Transverse colon (tissue), 4 donors: ENCODE measurements around the gene HOXD3. TPM values are rescaled to one million over a fixed set of nuclear protein-coding genes. Genes with fewer than 3 reads are reported as not detected.

Experiments
- DNase-seq: peaks from one replicate; pipeline ENCODE4 v3.0.0-alpha.2; 2019
- H3K27ac ChIP-seq, 4 donors: fragments of 200-600 bp; sonication (generic); 2 replicates each; pipeline ENCODE4 v1.5.1; 2016 to 2018; ENCODE audit warnings: inconsistent platforms in 4 of 4
- H3K27me3 ChIP-seq: fragments of 200-600 bp; sonication (generic); 2 replicates; pipeline ENCODE4 v1.5.1; 2017; ENCODE audit warnings: inconsistent platforms
- H3K36me3 ChIP-seq, 4 donors: fragments of 200-600 bp; sonication (generic); 2 replicates each; pipeline ENCODE4 v1.5.1; 2017 to 2019; ENCODE audit warnings: inconsistent platforms in 4 of 4
- H3K4me1 ChIP-seq, 4 donors: fragments of 200-600 bp; sonication (generic); 2 replicates each; pipeline ENCODE4 v1.5.1; 2017 to 2020; ENCODE audit warnings: inconsistent platforms in 4 of 4
- H3K4me3 ChIP-seq, 4 donors: fragments of 200-600 bp; sonication (generic); 1 replicate in 1 of 4; 2 replicates in 3 of 4; pipeline versions ENCODE4 v1.5.1 to v1.6.1; 2017 to 2019; ENCODE audit warnings: inconsistent platforms in 4 of 4
- H3K9me3 ChIP-seq, 2 donors: fragments of 200-600 bp; sonication (generic); 2 replicates each; pipeline ENCODE4 v1.5.1; 2017 to 2019; ENCODE audit warnings: inconsistent platforms in 2 of 2
- EP300 ChIP-seq: sonication (generic); formaldehyde crosslinking; IDR thresholded peaks from one replicate; pipeline ENCODE4 v1.6.1; 2017; ENCODE audit warnings: antibody characterized with exemption, low read depth
- POLR2A ChIP-seq: fragments of 450-650 bp; IDR thresholded peaks from one replicate; pipeline ENCODE4 v1.6.1; 2016; ENCODE audit warnings: antibody characterized with exemption, mild to moderate bottlenecking, moderate library complexity
- POLR2AphosphoS5 ChIP-seq, 3 donors: sonication (generic); formaldehyde crosslinking; IDR thresholded peaks; one replicate each; pipeline ENCODE4 v1.6.1; 2016; ENCODE audit warnings: antibody characterized with exemption in 3 of 3
- WGBS, 2 donors: methylation state at CpG; one replicate each; pipeline ENCODE4 v1.1.5; 2018; ENCODE audit warnings: low coverage in 1 of 2; 5-methylcytosine and 5-hydroxymethylcytosine counted together
- in situ Hi-C, 4 donors: fragments of 200-750 bp; cut with MboI; loops; one replicate each; pipeline versions ENCODE4 v1.15.0 to v1.15.1; 2017; ENCODE audit warnings: low sequenced_read_pairs in 3 of 4, low pct_ligation_motif_present in 1 of 4, low pct_unique_long_range_greater_than_20kb in 1 of 4
- intact Hi-C: fragments of 100-400 bp; cut with DNase I; formaldehyde crosslinking; loops from one replicate; pipeline ENCODE4 v1.15.1; 2023; ENCODE audit warnings: low total_unique reads
- total RNA-seq, 4 donors: library from RNA; depleted of rRNA; stranded (reverse); fragments of >200 nt; gene quantifications; one replicate each; pipeline ENCODE4 v1.1.0, GENCODE V29; 2016
- TF ChIP-seq, protein P1 (sequence below), 5 experiments: fragments of 200-600 bp in 3 of 5; fragments of 450-650 bp in 2 of 5; sonication (generic) in 3 of 5; IDR thresholded peaks; 1 replicate in 2 of 5; 2 replicates in 3 of 5; pipeline ENCODE4 v1.5.1; 2016 to 2017; ENCODE audit warnings: antibody characterized with exemption in 5 of 5, inconsistent platforms in 3 of 5, mild to moderate bottlenecking in 2 of 5, moderate library complexity in 1 of 5

Gene HOXD3
- total RNA-seq, 4 donors from 2014 or later = 2.0 to 15.7 (median 7.6) TPM; not detected in 1

- H3K4me3 ChIP-seq = no peak overlapping the region
- DNase-seq = no peak
- H3K36me3 ChIP-seq = no peaks in the 10 kb centered on the region
- H3K4me1 ChIP-seq = peaks cover 0 to 4% (median 1%) of the 10 kb centered on the region in 4 donors
- no peaks in the 10 kb centered on the region for H3K9me3 ChIP-seq
- TF ChIP-seq, protein P1, sequence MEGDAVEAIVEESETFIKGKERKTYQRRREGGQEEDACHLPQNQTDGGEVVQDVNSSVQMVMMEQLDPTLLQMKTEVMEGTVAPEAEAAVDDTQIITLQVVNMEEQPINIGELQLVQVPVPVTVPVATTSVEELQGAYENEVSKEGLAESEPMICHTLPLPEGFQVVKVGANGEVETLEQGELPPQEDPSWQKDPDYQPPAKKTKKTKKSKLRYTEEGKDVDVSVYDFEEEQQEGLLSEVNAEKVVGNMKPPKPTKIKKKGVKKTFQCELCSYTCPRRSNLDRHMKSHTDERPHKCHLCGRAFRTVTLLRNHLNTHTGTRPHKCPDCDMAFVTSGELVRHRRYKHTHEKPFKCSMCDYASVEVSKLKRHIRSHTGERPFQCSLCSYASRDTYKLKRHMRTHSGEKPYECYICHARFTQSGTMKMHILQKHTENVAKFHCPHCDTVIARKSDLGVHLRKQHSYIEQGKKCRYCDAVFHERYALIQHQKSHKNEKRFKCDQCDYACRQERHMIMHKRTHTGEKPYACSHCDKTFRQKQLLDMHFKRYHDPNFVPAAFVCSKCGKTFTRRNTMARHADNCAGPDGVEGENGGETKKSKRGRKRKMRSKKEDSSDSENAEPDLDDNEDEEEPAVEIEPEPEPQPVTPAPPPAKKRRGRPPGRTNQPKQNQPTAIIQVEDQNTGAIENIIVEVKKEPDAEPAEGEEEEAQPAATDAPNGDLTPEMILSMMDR (IDR thresholded peaks at IDR 0.05) = no peak
- TF ChIP-seq EP300 (no peak), POLR2AphosphoS5 (IDR thresholded peaks at IDR 0.05) (no peak), POLR2A (no peak)
- H3K27me3 ChIP-seq = peaks cover 5% of the 10 kb centered on the region
- H3K27ac ChIP-seq = no peak overlapping the region
- in situ Hi-C loops = no loop called here
- intact Hi-C loops = no loop called here
These were observed 42.8 kb downstream of the HOXD3 start for GRCh38 chr2:176199902-176200301.

DNA sequence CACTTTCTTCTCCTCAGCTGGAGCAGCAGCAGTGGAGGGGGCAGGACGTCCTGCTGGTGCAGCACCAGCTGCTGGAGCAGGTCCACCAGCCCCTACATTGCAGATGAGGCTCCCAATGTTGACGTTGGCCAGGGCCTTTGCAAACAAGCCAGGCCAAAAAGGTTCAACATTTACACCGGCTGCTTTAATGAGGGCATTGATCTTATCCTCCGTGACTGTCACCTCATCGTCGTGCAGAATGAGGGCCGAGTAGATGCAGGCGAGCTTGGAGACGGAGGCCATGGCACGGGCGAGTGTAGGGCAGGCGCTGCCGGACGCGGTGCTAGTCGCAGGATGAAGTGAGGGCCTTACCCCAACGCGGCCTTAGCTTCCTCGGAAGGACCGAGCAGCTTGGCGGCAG, 43.9 kb downstream of the HOXD3 start:
- H3K4me1 ChIP-seq = peaks cover 0 to 4% (median 1%) of the 10 kb centered on the region in 4 donors
- no peaks in the 10 kb centered on the region for H3K9me3 ChIP-seq
- WGBS, 2 donors = 85 to 88% methylated on average over 11 to 21 of the region's 21 CpGs
- peaks cover 5% of the 10 kb centered on the region for H3K27me3 ChIP-seq
- intact Hi-C loops (no loop called here), in situ Hi-C loops (no loop called here)
- TF ChIP-seq, protein P1 (IDR thresholded peaks at IDR 0.05) = no peak
- no peak for TF ChIP-seq EP300
- no peak for TF ChIP-seq POLR2AphosphoS5 (IDR thresholded peaks at IDR 0.05)
- no peak for TF ChIP-seq POLR2A
- H3K27ac ChIP-seq = no peak overlapping the region
- no peak overlapping the region for H3K4me3 ChIP-seq
- H3K36me3 ChIP-seq = no peaks in the 10 kb centered on the region
- no peak for DNase-seq

DNA sequence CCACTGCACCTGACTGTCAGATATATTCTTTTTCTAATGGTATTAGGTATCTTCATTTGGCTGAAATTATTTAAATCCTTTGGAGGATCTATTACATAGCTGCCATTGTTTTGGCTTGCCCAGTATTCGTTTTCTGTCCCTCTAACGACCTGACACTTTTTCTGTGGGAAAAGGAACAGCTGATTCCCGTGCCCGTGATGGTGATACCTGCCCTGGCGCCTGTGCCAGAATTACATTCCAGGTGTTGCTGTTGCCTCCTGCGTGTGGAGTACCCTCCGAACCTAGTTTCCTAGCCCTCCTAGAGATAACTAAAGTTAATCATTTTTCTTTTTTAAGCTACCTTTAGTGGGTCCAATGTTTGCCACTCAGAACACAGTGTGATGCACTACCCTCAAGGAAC, 45.4 kb downstream of the HOXD3 start:
- in situ Hi-C loops = no loop called here
- Histone ChIP-seq H3K9me3 (no peaks in the 10 kb centered on the region), H3K27me3 (no peaks in the 10 kb centered on the region), H3K4me1 (peaks cover 0 to 4% (median 1%) of the 10 kb centered on the region in 4 donors), H3K36me3 (no peaks in the 10 kb centered on the region), H3K27ac (no peak overlapping the region), H3K4me3 (no peak overlapping the region)
- DNase-seq = no peak
- intact Hi-C loops = no loop called here
- TF ChIP-seq, protein P1 (IDR thresholded peaks at IDR 0.05) = no peak
- TF ChIP-seq POLR2A (no peak), EP300 (no peak)
- 82 to 88% methylated on average over 4 to 7 of the region's 7 CpGs for WGBS, 2 donors

DNA sequence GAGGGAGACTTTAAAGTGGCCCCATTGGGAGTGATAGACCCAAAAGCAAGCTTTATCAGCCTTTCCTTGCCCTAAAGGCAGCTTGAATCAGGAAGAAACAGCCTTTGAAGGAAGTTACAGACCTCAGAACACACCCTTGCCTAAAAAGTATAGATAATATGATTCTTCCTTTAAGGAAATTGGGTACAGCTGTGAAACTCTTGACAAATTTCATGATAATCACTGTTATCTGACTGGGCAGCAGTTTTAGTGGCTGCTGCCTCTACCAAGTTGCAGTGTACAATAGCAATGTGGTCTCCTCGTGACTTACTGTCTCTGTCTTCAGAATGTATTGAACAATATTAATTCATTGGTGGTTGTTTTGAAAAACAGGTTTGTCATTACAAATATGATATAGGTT, 48.0 kb downstream of the HOXD3 start:
- H3K36me3 ChIP-seq = no peaks in the 10 kb centered on the region
- intact Hi-C loops = no loop called here
- DNase-seq = no peak
- in situ Hi-C loops = no loop called here
- TF ChIP-seq, protein P1 (IDR thresholded peaks at IDR 0.05) = no peak
- TF ChIP-seq EP300 = no peak
- no peak for TF ChIP-seq POLR2A
- TF ChIP-seq POLR2AphosphoS5 (IDR thresholded peaks at IDR 0.05) = no peak
- H3K4me1 ChIP-seq = peaks cover 0 to 3% (median 0%) of the 10 kb centered on the region in 4 donors
- H3K27ac ChIP-seq = no peak overlapping the region
- H3K4me3 ChIP-seq = no peak overlapping the region
- 94 to 100% methylated on average over 1 of the region's 1 CpG for WGBS, 2 donors
- H3K27me3 ChIP-seq = no peaks in the 10 kb centered on the region
- H3K9me3 ChIP-seq = no peaks in the 10 kb centered on the region
